Left colon (tissue), 2 donors: ENCODE data around the gene CCNYL1. TPM values are rescaled to one million over a fixed set of nuclear protein-coding genes. Genes with fewer than 3 reads are reported as not detected.

Source experiments
- total RNA-seq, 2 donors: library from RNA; stranded (reverse); fragmentation: NEBNext Ultra II Directional; extraction: Animal tissue kit (Norgen Biotek cat#: 25700); gene quantifications; one replicate each; pipeline ENCODE4 v1.2.1, GENCODE V29; 2021
- donor health status: DM: no; HTN: no; CAD: no.
- donor health status: DM: yes; HTN: yes; CAD: no.

Gene CCNYL1
- total RNA-seq, 2 donors from 2014 or later, result 38.6 to 51.4 TPM

Other genes with a start within 250 kb of the CCNYL1 start
- 10 to 100 TPM; 42.9 to 51.7 TPM for gene CREB1, start 181.7 kb upstream of the CCNYL1 start, total RNA-seq
- gene METTL21A, start 86.2 kb upstream of the CCNYL1 start, total RNA-seq, result 10 to 100 TPM; 16.3 to 16.5 TPM
- 100 to 1,000 TPM; 109 to 147 TPM for gene FZD5, start 58.3 kb downstream of the CCNYL1 start, total RNA-seq